Activated CD4-positive, alpha-beta memory T cell treated with anti-CD3 and anti-CD28 coated beads for 36 hours (primary cell): ENCODE data around the gene VEGFD. TPM values are rescaled to one million over a fixed set of nuclear protein-coding genes. Genes with fewer than 3 reads are reported as not detected.
"Not testable (repeated sequence)": the region's sequence is repeated elsewhere in the genome, so short reads cannot be mapped to it uniquely, and the experiment has no call there.

Source experiments
- CTCF ChIA-PET: fragments of 350-600 bp; sonication (Branson Sonifier 250); formaldehyde crosslinking; loops from one replicate; lab custom pipeline; 2021; ENCODE audit warnings: antibody characterized with exemption, inconsistent platforms; lab: Charles Lee
- POLR2A ChIA-PET: fragments of 350-600 bp; sonication (Branson Sonifier 250); formaldehyde crosslinking; loops from one replicate; lab custom pipeline; 2021; ENCODE audit warnings: antibody characterized with exemption; lab: Charles Lee
- DNase-seq: peaks from one replicate; pipeline ENCODE4 v3.0.0-alpha.2; 2020
- H3K27ac Mint-ChIP-seq: one replicate; pipeline ENCODE4 v1.8.0; 2021; ENCODE audit warnings: mixed read lengths
- H3K27me3 Mint-ChIP-seq: one replicate; pipeline ENCODE4 v1.8.0; 2021; ENCODE audit warnings: mixed read lengths
- H3K36me3 Mint-ChIP-seq: one replicate; pipeline ENCODE4 v1.8.0; 2021; ENCODE audit warnings: mixed read lengths
- H3K4me1 Mint-ChIP-seq: one replicate; pipeline ENCODE4 v1.8.0; 2021; ENCODE audit warnings: low read depth, mixed read lengths
- H3K4me3 Mint-ChIP-seq: one replicate; pipeline ENCODE4 v1.8.0; 2021; ENCODE audit warnings: mild to moderate bottlenecking, mixed read lengths
- H3K9me3 Mint-ChIP-seq: one replicate; pipeline ENCODE4 v1.8.0; 2021; ENCODE audit warnings: mixed read lengths
- intact Hi-C: fragments of 100-400 bp; cut with micrococcal nuclease; formaldehyde crosslinking; loops from one replicate; pipeline ENCODE4 v1.15.1; 2023
- total RNA-seq, 2 experiments: library from RNA; stranded (reverse); gene quantifications; one replicate each; pipeline ENCODE4 v1.2.3, GENCODE V29; 2021

Gene VEGFD
- total RNA-seq, 2 experiments from 2014 or later: not detected

DNA sequence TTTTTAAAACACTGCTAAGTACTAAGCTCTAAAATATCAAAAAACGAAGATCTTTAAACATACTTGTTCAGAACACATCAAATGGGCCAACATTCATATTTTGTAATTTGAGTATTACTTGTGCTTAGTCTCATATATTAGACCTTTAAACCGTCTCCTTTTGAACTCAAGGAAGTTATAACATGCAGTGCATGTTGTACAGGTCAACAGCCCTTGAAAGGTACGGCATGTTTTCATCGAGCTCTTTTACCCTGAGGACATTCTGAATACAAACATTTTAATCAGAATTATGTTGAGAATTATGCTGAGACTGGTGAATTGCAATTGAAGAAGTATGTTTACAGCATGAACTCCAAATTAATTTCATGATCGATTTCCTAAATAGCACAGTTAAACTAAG, 61.7 kb downstream of the VEGFD start:
- no peak for DNase-seq
- no peaks in the 10 kb centered on the region for H3K9me3 Mint-ChIP-seq
- intact Hi-C loops: no loop called here
- H3K36me3 Mint-ChIP-seq: peaks cover 23% of the 10 kb centered on the region
- H3K4me1 Mint-ChIP-seq: no peaks in the 10 kb centered on the region
- no peaks in the 10 kb centered on the region for H3K27me3 Mint-ChIP-seq
- CTCF ChIA-PET: no interaction called here
- POLR2A ChIA-PET: no interaction called here
- H3K27ac Mint-ChIP-seq: no peak overlapping the region
- H3K4me3 Mint-ChIP-seq: no peak overlapping the region

DNA sequence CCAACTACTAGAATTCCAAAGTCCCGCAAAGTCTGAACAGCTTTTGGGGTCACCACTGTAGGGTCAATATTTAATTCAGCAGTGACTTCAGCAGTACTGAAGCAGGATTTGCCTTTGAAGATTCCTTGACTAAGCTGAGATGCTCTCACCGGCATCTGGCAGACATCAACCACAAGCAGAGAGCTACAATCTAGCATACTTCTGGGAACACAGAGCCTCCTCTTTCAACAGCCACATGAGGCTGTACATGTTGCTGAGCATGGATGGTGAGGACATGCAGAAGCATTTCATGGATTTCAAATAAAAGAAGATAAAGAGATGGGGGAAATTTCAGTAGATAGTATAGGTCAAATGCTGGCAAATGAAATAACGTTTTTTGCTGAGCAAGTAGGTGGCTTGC, 62.1 kb downstream of the VEGFD start:
- intact Hi-C loops: no loop called here
- no peak for DNase-seq
- ChIA-PET POLR2A (no interaction called here), CTCF (no interaction called here)
- Mint-ChIP-seq H3K27me3 (no peaks in the 10 kb centered on the region), H3K27ac (no peak overlapping the region), H3K9me3 (no peaks in the 10 kb centered on the region), H3K4me1 (no peaks in the 10 kb centered on the region), H3K4me3 (no peak overlapping the region), H3K36me3 (peaks cover 23% of the 10 kb centered on the region)

DNA sequence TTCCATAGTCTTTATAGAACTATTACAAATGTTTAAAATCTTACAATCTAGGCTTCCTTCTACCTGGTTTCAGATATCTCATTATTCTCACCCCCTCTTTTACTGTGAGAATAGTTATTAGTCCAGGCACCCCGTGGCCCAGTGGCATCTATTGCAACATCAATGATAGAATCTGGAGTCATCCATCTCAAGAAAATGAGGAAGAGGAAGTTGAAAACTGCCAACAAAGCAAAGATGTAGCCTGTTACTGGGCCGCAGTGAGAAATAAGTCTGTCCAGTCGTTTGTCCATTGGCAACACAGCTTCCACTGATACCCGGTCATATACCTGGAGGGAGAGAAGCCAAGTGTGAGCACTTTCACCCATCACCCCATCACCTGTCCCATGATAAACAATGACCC, 62.8 kb downstream of the VEGFD start:
- ChIA-PET CTCF (no interaction called here), POLR2A (no interaction called here)

DNA sequence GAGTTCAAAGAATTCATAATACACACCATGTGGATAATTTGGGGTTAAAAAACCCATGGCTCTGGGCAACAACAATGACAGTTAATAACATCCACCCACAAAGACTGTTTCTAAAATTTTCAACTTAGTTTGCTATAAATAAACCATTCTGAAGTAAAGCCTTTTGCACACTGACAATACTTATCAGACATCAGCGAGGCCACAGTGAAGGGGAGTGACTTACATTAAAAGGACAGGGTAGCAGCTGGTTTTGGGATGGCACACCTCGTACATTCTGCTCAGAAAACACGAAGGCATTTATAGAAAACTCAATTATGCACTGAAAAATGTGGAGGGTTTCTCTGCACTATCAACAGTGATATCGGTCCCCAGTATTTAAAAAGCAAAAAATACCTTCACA, 63.9 kb downstream of the VEGFD start:
- H3K4me3 Mint-ChIP-seq: no peak overlapping the region
- intact Hi-C loops: no loop called here
- H3K36me3 Mint-ChIP-seq: peaks cover 23% of the 10 kb centered on the region
- H3K27me3 Mint-ChIP-seq: no peaks in the 10 kb centered on the region
- no peaks in the 10 kb centered on the region for H3K9me3 Mint-ChIP-seq
- H3K27ac Mint-ChIP-seq: no peak overlapping the region
- DNase-seq: no peak
- no peaks in the 10 kb centered on the region for H3K4me1 Mint-ChIP-seq
- ChIA-PET CTCF (no interaction called here), POLR2A (no interaction called here)

More for the DNA sequence above, 62.8 kb downstream of the VEGFD start:
- Mint-ChIP-seq H3K27ac (no peak overlapping the region), H3K36me3 (peaks cover 23% of the 10 kb centered on the region), H3K9me3 (no peaks in the 10 kb centered on the region), H3K4me3 (no peak overlapping the region), H3K27me3 (no peaks in the 10 kb centered on the region), H3K4me1 (no peaks in the 10 kb centered on the region)
- intact Hi-C loops: no loop called here
- no peak for DNase-seq

DNA sequence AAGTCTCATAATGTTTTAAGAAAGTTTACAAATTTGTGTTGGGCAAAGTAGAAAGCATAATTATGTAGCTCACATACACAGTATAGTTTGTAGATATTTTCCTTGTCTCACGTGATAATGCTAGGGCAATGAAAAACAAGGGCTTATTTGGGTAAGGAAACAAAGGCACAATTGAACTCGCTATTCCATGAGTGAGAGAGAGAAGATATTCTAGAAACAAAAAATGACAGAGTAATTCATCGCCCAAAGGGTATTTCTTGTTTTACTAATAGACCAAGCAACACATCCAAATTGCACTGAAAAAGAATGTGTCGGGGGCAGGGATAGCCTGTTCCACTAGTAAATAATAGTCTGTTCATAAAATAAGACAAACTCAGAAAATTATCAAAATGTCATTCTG, 65.1 kb downstream of the VEGFD start:
- DNase-seq: no peak
- no peak overlapping the region for H3K4me3 Mint-ChIP-seq
- ChIA-PET CTCF (no interaction called here), POLR2A (no interaction called here)
- intact Hi-C loops: no loop called here
- H3K36me3 Mint-ChIP-seq: peaks cover 20% of the 10 kb centered on the region
- H3K9me3 Mint-ChIP-seq: no peaks in the 10 kb centered on the region
- H3K27me3 Mint-ChIP-seq: no peaks in the 10 kb centered on the region
- no peak overlapping the region for H3K27ac Mint-ChIP-seq
- no peaks in the 10 kb centered on the region for H3K4me1 Mint-ChIP-seq

DNA sequence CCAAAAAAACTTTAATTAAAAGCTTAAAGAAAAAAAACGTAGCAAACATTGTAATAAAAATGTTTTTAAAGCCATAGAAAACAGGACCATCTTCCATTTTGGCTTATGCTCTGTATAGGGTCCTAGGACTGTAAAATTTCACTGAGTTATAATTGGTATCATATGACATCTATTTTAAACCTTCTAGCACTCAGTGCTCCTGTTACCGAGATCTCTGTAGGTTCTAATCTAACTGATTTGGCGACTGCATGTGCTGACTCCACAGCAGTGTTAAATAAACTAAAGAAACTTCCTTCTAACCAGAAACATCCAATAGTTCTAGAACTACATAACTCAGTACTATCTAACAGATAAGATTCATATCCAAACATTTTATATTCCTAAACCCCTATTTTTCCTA, 68.7 kb downstream of the VEGFD start, which contains the start of gene ASB11:
ASB11 (minus strand) TSS at position 132 of the 400 bp plus-strand sequence; CDS start at position 97, 35 bp downstream.
- no peaks in the 10 kb centered on the region for H3K27me3 Mint-ChIP-seq
- POLR2A ChIA-PET: no interaction called here
- intact Hi-C loops: no loop called here
- H3K36me3 Mint-ChIP-seq: peaks cover 5% of the 10 kb centered on the region
- DNase-seq: no peak
- H3K4me3 Mint-ChIP-seq: no peak within 1 kb of the TSS
- no peak within 1 kb of the TSS for H3K27ac Mint-ChIP-seq
- no peaks in the 10 kb centered on the region for H3K4me1 Mint-ChIP-seq
- no peaks in the 10 kb centered on the region for H3K9me3 Mint-ChIP-seq
- CTCF ChIA-PET: no interaction called here

DNA sequence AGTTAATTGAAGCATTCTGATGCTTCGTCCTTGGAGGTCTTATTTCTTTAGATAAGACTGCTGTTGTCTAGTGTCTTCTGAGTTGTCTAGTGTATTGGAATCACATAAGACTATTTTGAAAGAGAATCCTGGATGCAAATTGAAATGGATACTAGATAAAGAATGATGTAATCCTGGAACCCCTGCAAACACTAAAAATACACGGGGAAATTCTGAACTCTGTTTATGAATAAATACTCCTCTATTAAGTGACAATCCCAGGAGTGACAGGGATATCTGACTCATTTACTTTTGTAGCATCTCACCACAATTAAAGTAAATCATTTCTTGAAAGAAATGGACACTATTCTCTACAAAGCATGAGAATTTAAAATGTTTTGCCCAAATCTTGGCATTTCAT, 69.7 kb downstream of the VEGFD start:
- no peaks in the 10 kb centered on the region for H3K9me3 Mint-ChIP-seq
- intact Hi-C loops: no loop called here
- no peaks in the 10 kb centered on the region for H3K27me3 Mint-ChIP-seq
- H3K36me3 Mint-ChIP-seq: peaks cover 2% of the 10 kb centered on the region
- H3K4me3 Mint-ChIP-seq: no peak overlapping the region
- POLR2A ChIA-PET: no interaction called here
- no peak for DNase-seq
- no peak overlapping the region for H3K27ac Mint-ChIP-seq
- H3K4me1 Mint-ChIP-seq: no peaks in the 10 kb centered on the region
- CTCF ChIA-PET: no interaction called here

DNA sequence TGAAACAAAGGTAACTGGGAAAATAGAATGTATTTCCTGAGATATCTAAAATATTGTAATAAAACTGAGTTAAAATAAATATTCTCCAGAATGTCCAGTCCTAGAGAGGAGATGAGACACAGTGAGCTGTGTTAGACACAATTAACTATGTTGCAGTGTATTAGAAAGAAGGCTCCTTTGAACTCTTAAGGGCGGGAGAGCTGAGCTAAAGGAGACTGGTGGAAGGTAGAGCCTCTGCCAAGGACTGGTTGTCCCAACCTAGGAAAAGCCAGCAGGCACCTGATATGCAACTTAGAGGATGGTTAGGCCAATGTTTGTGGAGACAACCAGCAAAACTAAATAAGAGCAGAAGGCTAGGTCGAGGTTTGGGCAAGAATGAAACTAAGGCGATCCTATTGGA, 73.1 kb downstream of the VEGFD start:
- no peak overlapping the region for H3K4me3 Mint-ChIP-seq
- CTCF ChIA-PET: interaction anchor here (1.2 kb wide), 1 partner anchor 11 kb away, joined by 6 read pairs; no protein-coding TSS in a partner anchor

DNA sequence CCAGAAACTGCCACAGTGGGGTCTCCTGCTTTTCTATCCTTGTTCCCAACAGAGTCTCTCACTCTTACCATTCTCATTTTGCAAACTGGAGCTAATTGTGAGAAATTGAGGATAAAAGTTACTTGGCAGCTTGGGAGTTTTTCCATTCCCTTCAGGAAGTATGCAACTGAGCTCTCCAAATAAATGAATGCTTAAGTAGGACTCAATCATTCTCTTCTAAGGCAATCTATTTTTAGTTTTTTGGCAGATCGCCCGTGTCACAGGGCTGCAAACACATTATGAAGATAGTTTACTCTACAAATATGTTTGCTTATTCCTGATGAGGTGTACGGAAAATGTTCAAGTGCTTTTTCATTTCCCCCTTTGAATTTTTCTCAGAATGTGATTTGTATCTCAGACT, 74.1 kb downstream of the VEGFD start:
- Mint-ChIP-seq H3K4me3 (no peak overlapping the region), H3K9me3 (no peaks in the 10 kb centered on the region), H3K4me1 (no peaks in the 10 kb centered on the region), H3K27me3 (no peaks in the 10 kb centered on the region), H3K27ac (no peak overlapping the region), H3K36me3 (no peaks in the 10 kb centered on the region)
- ChIA-PET POLR2A (no interaction called here), CTCF (interaction anchor here (0.8 kb wide), 1 partner anchor 12 kb away, joined by 3 read pairs; no protein-coding TSS in a partner anchor)
- intact Hi-C loops: no loop called here
- no peak for DNase-seq

More for the DNA sequence above, 73.1 kb downstream of the VEGFD start:
- intact Hi-C loops: no loop called here
- DNase-seq: no peak
- POLR2A ChIA-PET: no interaction called here
- Mint-ChIP-seq H3K9me3 (no peaks in the 10 kb centered on the region), H3K27ac (no peak overlapping the region), H3K36me3 (no peaks in the 10 kb centered on the region), H3K27me3 (no peaks in the 10 kb centered on the region), H3K4me1 (no peaks in the 10 kb centered on the region)

DNA sequence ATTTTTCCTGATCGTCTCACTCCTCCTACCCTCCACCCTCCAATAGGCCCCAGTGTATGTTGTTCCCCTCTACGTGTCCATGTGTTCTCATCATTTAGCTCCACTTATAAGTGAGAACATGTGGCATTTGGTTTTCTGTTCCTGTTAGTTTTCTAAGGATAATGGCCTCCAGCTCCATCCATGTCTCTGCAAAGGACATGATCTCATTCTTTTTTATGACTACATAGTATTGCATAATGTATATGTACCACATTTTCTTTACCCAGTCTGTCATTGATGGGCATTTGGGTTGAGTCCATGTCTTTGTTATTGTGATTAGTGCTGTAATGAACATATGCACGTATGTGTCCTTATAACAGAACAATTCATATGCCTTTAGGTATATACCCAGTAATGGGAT, 78.3 kb downstream of the VEGFD start:
- H3K27ac Mint-ChIP-seq, H3K27me3 Mint-ChIP-seq, intact Hi-C loops, H3K4me3 Mint-ChIP-seq, H3K9me3 Mint-ChIP-seq, CTCF ChIA-PET, H3K36me3 Mint-ChIP-seq, POLR2A ChIA-PET, H3K4me1 Mint-ChIP-seq, DNase-seq: not testable (repeated sequence)

DNA sequence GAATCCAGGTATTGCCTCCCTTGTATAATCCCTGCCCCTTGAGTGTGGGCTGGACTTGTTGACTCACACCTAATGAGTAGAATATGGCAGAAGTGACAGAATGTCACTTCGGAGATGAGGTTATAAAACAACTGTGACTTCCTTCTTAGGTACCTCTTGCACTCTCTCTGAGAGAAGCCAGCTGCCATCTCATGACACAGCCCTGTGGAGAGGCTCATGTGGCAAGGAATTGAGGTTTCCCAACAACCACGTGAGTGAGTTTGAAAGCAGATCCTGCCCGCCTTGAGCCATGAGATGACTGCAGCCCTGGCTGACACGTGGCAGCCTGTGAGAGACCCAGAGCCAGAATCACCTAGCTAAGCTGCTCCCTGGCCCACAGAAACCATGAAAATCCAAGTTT, 82.3 kb downstream of the VEGFD start:
- ChIA-PET POLR2A (no interaction called here), CTCF (no interaction called here)
- peak; percentile 57 for DNase-seq
- intact Hi-C loops: loop anchor here (2.0 kb wide), 1 partner anchor 169 kb away; no protein-coding TSS in a partner anchor
- Mint-ChIP-seq H3K27me3 (no peaks in the 10 kb centered on the region), H3K36me3 (no peaks in the 10 kb centered on the region), H3K4me1 (peaks cover 8% of the 10 kb centered on the region), H3K4me3 (no peak overlapping the region), H3K27ac (no peak overlapping the region), H3K9me3 (no peaks in the 10 kb centered on the region)

DNA sequence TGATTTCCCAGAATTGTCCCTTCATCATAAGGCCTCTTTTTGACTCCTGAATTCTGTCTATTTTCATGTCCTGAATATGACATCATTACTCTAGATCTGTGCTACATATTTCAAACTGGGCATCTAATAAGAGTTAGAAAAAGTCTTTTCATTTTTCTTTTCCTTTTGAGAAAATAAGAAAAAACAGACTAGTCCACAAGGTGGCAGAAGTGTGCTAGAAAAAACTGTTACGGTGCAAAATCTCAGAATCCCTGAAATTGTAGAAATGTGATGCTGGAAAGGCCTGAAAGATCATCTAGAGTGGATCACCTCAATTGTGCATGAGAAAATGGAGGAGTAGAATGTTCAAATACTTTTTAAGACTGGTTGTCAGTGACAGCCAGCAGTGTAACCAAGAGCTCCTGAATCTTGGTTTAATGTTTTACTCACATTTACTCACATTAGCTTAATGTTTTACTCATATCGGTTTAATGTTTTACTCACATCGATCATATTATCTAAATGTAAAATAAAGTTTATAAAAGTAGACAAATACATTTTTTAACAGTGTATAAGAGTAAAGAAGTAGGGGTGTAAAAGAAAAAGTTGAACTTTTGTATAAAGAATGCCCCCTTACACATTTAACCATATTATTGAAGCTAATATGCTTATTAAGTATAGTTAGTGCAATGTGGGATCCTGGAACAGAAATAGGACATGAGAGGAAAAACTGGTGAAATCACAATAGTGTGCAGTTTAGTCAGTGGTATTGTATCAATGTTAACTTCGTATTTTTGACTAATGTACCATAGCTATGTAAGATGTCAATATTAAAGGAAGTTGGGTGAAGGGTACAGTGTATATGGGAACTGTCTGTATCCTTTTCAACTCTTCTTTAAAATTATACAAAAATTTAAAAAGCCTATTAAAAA, 84.0 kb downstream of the VEGFD start:
- POLR2A ChIA-PET: no interaction called here
- CTCF ChIA-PET: interaction anchor here (1.0 to 1.5 kb wide), 3 partner anchors 11 to 168 kb away, joined by 3 to 7 read pairs (median 6); no protein-coding TSS in a partner anchor
- Mint-ChIP-seq H3K27me3 (no peaks in the 10 kb centered on the region), H3K36me3 (no peaks in the 10 kb centered on the region), H3K4me1 (peaks cover 8% of the 10 kb centered on the region), H3K27ac (no peak overlapping the region), H3K9me3 (no peaks in the 10 kb centered on the region), H3K4me3 (no peak overlapping the region)
- intact Hi-C loops: loop anchor here (1.0 kb wide), 1 partner anchor 35 kb away; the partner anchor contains the start of gene PIGA
- DNase-seq: no peak
